ENCODE data around the gene PPP1R2B.

The PPP1R2B gene

GRCh38 chr5:156883316-156883875 lies 33.3 kb downstream of the PPP1R2B start:
- Histone ChIP-seq H3K4me3 (ENCODE audit: low read depth, low read length) (no peak overlapping the region), H3K9me3 (ENCODE audit: severe bottlenecking) (no peaks in the 10 kb centered on the region), H3K27me3 (ENCODE audit: insufficient read depth, low read depth, severe bottlenecking) (no peaks in the 10 kb centered on the region), H3K36me3 (no peaks in the 10 kb centered on the region), H3K27ac (no peak overlapping the region)
- no peak for TF ChIP-seq CTCF (IDR thresholded peaks at IDR 0.05; ENCODE audit: low read depth, low read length)
- no peak for DNase-seq

- Histone ChIP-seq H3K9me3 (ENCODE audit: severe bottlenecking) (no peaks in the 10 kb centered on the region), H3K36me3 (no peaks in the 10 kb centered on the region), H3K4me3 (ENCODE audit: low read depth, low read length) (no peak overlapping the region), H3K27ac (no peak overlapping the region), H3K27me3 (ENCODE audit: insufficient read depth, low read depth, severe bottlenecking) (no peaks in the 10 kb centered on the region)
- TF ChIP-seq CTCF (IDR thresholded peaks at IDR 0.05; ENCODE audit: low read depth, low read length) = no peak
- no peak for DNase-seq
These were observed 38.4 kb downstream of the PPP1R2B start for GRCh38 chr5:156888520-156888919.

GRCh38 chr5:156892223-156892622 lies 42.1 kb downstream of the PPP1R2B start:
- H3K9me3 ChIP-seq (ENCODE audit: severe bottlenecking) = no peaks in the 10 kb centered on the region
- no peak overlapping the region for H3K4me3 ChIP-seq (ENCODE audit: low read depth, low read length)
- TF ChIP-seq CTCF (IDR thresholded peaks at IDR 0.05; ENCODE audit: low read depth, low read length) = no peak
- DNase-seq = no peak
- no peaks in the 10 kb centered on the region for H3K36me3 ChIP-seq
- no peak overlapping the region for H3K27ac ChIP-seq
- no peaks in the 10 kb centered on the region for H3K27me3 ChIP-seq (ENCODE audit: insufficient read depth, low read depth, severe bottlenecking)

GRCh38 chr5:156892864-156893263 lies 42.8 kb downstream of the PPP1R2B start:
- no peak for DNase-seq
- Histone ChIP-seq H3K9me3 (ENCODE audit: severe bottlenecking) (no peaks in the 10 kb centered on the region), H3K27me3 (ENCODE audit: insufficient read depth, low read depth, severe bottlenecking) (no peaks in the 10 kb centered on the region), H3K27ac (no peak overlapping the region), H3K4me3 (ENCODE audit: low read depth, low read length) (no peak overlapping the region), H3K36me3 (no peaks in the 10 kb centered on the region)
- TF ChIP-seq CTCF (IDR thresholded peaks at IDR 0.05; ENCODE audit: low read depth, low read length) = no peak

- no peaks in the 10 kb centered on the region for H3K36me3 ChIP-seq
- H3K4me3 ChIP-seq (ENCODE audit: low read depth, low read length) = no peak overlapping the region
- H3K27ac ChIP-seq = no peak overlapping the region
- DNase-seq = no peak
- TF ChIP-seq CTCF (IDR thresholded peaks at IDR 0.05; ENCODE audit: low read depth, low read length) = no peak
- no peaks in the 10 kb centered on the region for H3K27me3 ChIP-seq (ENCODE audit: insufficient read depth, low read depth, severe bottlenecking)
- H3K9me3 ChIP-seq (ENCODE audit: severe bottlenecking) = no peaks in the 10 kb centered on the region
These were observed 43.4 kb downstream of the PPP1R2B start for GRCh38 chr5:156893517-156893916.

- no peak for DNase-seq
- Histone ChIP-seq H3K27me3 (ENCODE audit: insufficient read depth, low read depth, severe bottlenecking) (no peaks in the 10 kb centered on the region), H3K27ac (no peak overlapping the region), H3K9me3 (ENCODE audit: severe bottlenecking) (no peaks in the 10 kb centered on the region), H3K4me3 (ENCODE audit: low read depth, low read length) (no peak overlapping the region), H3K36me3 (no peaks in the 10 kb centered on the region)
- TF ChIP-seq CTCF (IDR thresholded peaks at IDR 0.05; ENCODE audit: low read depth, low read length) = no peak
These were observed 46.5 kb downstream of the PPP1R2B start for GRCh38 chr5:156896546-156896945.

Data from WERI-Rb-1 (cell line).